Activated CD8-positive, alpha-beta memory T cell treated with anti-CD3 and anti-CD28 coated beads for 24 hours (primary cell): ENCODE data around the gene FOXO3.
"Not testable (repeated sequence)": the region's sequence is repeated elsewhere in the genome, so short reads cannot be mapped to it uniquely, and the experiment has no call there.

ENCODE experiments used
- DNase-seq: peaks from one replicate; pipeline ENCODE4 v3.0.0-alpha.2; 2020

The FOXO3 gene

GRCh38 chr6:108665495-108666196 is 104.9 kb downstream of the FOXO3 start:
- no peak for DNase-seq

GRCh38 chr6:108666656-108667260 is 106.0 kb downstream of the FOXO3 start:
- DNase-seq: no peak

- no peak for DNase-seq
Measured at GRCh38 chr6:108667993-108668392, 107.3 kb downstream of the FOXO3 start.

- no peak for DNase-seq
Measured at GRCh38 chr6:108669673-108670072, 109.0 kb downstream of the FOXO3 start.

- DNase-seq: no peak
Measured at GRCh38 chr6:108671175-108671574, 110.5 kb downstream of the FOXO3 start.

GRCh38 chr6:108671790-108672189 is 111.1 kb downstream of the FOXO3 start:
- no peak for DNase-seq

GRCh38 chr6:108672641-108673040 is 111.9 kb downstream of the FOXO3 start:
- no peak for DNase-seq

GRCh38 chr6:108673153-108673552 is 112.4 kb downstream of the FOXO3 start:
- no peak for DNase-seq

GRCh38 chr6:108673602-108674001 is 112.9 kb downstream of the FOXO3 start:
- DNase-seq: no peak

GRCh38 chr6:108675226-108676200 is 114.8 kb downstream of the FOXO3 start:
- no peak for DNase-seq

GRCh38 chr6:108676555-108676954 is 115.8 kb downstream of the FOXO3 start:
- DNase-seq: no peak

GRCh38 chr6:108677357-108677756 is 116.6 kb downstream of the FOXO3 start:
- no peak for DNase-seq

GRCh38 chr6:108677894-108678293 is 117.2 kb downstream of the FOXO3 start:
- no peak for DNase-seq

GRCh38 chr6:108680314-108680713 is 119.6 kb downstream of the FOXO3 start:
- not testable (repeated sequence) for DNase-seq

GRCh38 chr6:108681721-108682120 is 121.0 kb downstream of the FOXO3 start:
- DNase-seq: not testable (repeated sequence)

GRCh38 chr6:108682383-108683119 is 121.8 kb downstream of the FOXO3 start:
- not testable (repeated sequence) for DNase-seq

- DNase-seq: not testable (repeated sequence)
Measured at GRCh38 chr6:108683976-108684375, 123.3 kb downstream of the FOXO3 start.

GRCh38 chr6:108684771-108685329 is 124.1 kb downstream of the FOXO3 start:
- no peak for DNase-seq

- no peak for DNase-seq
Measured at GRCh38 chr6:108685970-108686369, 125.3 kb downstream of the FOXO3 start.

- DNase-seq: no peak
Measured at GRCh38 chr6:108686896-108687295, 126.2 kb downstream of the FOXO3 start.

- no peak for DNase-seq
Measured at GRCh38 chr6:108687921-108688320, 127.2 kb downstream of the FOXO3 start.
